ENCODE measurements around the gene UBE2QL1.

DNA sequence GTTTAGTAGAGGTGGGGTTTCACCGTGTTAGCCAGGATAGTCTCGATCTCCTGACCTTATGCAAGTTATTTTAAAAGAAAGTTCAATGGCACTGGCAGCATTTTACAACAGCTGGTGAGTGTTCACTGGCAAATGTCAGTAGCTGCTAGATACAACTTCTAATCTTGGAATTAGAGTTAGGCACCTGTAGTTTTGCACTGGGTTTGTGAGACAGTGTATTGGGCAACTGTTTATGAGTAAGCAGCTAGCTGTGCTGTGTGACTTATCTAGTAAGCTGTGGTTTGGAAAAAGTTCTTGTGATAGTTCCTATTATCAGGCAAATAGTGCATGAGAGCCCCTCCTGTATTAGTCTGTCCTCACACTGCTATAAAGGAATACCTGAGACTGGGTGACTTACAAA lies 61.5 kb downstream of the UBE2QL1 start:
- TF ChIP-seq, protein P1, sequence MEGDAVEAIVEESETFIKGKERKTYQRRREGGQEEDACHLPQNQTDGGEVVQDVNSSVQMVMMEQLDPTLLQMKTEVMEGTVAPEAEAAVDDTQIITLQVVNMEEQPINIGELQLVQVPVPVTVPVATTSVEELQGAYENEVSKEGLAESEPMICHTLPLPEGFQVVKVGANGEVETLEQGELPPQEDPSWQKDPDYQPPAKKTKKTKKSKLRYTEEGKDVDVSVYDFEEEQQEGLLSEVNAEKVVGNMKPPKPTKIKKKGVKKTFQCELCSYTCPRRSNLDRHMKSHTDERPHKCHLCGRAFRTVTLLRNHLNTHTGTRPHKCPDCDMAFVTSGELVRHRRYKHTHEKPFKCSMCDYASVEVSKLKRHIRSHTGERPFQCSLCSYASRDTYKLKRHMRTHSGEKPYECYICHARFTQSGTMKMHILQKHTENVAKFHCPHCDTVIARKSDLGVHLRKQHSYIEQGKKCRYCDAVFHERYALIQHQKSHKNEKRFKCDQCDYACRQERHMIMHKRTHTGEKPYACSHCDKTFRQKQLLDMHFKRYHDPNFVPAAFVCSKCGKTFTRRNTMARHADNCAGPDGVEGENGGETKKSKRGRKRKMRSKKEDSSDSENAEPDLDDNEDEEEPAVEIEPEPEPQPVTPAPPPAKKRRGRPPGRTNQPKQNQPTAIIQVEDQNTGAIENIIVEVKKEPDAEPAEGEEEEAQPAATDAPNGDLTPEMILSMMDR (conservative IDR thresholded peaks at IDR 0.05; ENCODE audit: low read length): no peak
- TF ChIP-seq EZH2phosphoT487 (IDR thresholded peaks at IDR 0.05; ENCODE audit: borderline replicate concordance, low read depth, low read length): no peak
